T-helper 2 cell treated with Interferon-gamma antibody and Interleukin-4, amounts not matched to agents 100 ng/mL and 5 ng/mL, for 36 hours (primary cell): ENCODE data around the gene NRCAM. TPM values are rescaled to one million over a fixed set of nuclear protein-coding genes. Genes with fewer than 3 reads are reported as not detected.

Experiments used
- intact Hi-C: fragments of 100-400 bp; cut with micrococcal nuclease; formaldehyde crosslinking; loops from one replicate; pipeline ENCODE4 v1.15.1; 2023
- total RNA-seq: library from RNA; stranded (reverse); gene quantifications from 2 replicates; pipeline ENCODE4 v1.2.3, GENCODE V29; 2022

The NRCAM gene
- total RNA-seq, 1 donor from 2014 or later: not detected

DNA sequence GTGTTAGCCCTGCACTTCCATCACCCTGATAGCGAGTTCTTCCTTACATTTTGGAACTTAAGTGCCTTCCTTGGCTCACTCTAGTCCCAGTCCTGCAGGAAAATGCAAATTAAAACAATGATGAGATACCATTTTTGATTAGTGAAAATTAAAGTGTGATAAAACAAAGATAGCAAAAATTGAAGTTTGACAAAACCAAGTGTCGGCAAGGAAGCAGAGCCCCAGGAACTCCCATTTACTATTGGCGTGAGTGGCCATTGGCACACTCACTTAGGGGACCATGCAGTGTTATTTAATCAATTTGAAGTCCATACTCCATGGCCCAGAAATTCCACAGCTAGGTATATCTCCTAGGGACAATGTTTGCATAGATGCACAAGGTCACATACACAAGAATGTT, 354.5 kb downstream of the NRCAM start:
- intact Hi-C loops: no loop called here

DNA sequence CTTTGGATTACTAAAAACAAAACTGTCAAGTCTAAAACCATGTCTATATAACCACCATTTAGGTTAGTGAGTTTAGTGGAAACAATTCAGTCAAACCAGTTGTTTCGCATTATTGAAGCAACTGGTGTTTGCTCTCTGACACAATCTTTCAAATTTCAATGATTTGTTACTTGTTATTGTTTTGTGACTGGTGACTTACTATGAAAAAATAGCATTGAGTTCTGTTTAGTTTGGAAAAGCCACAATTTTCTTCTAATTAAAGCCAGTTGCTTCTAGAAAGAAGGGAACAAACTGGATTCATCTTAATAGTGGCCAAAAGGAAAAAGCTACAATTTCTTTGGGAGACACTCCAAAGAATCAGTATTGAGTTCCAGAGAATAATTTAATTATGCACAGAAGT, 356.5 kb downstream of the NRCAM start:
- intact Hi-C loops: no loop called here

DNA sequence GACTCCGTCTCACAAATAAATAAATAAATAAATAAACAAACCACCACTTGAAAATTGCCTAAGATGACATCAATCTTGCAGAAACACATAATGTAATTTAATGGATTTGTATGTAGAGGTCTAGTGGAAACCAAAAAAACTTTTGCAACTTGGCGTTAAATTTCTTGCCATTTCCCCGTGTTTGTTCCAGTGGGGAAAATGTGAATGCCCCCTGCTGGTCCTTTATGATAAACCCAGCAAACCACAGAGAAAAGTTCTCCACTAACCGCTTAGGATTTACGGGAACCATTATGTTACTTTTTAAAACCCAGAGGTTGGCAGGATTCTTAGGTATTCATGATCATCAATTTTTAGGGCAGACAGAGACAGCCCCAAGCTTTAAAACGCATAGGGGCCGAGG, 358.5 kb downstream of the NRCAM start:
- intact Hi-C loops: no loop called here

Other genes with a start within 250 kb of the NRCAM start
- gene PNPLA8, start 69.7 kb upstream of the NRCAM start, total RNA-seq: 14.7 and 14.8 TPM in 2 replicates
- gene THAP5, start 113.3 kb upstream of the NRCAM start, total RNA-seq: 32.8 and 33.1 TPM in 2 replicates
- gene DNAJB9, start 113.4 kb upstream of the NRCAM start, total RNA-seq: 22.1 and 27.2 TPM in 2 replicates